Measurements from ENCODE around the gene N4BP2L2. TPM values are rescaled to one million over a fixed set of nuclear protein-coding genes. Genes with fewer than 3 reads are reported as not detected.
"Not testable (repeated sequence)": the region's sequence is repeated elsewhere in the genome, so short reads cannot be mapped to it uniquely, and the experiment has no call there.

N4BP2L2 gene
- polyA plus RNA-seq (2012; ENCODE audit: insufficient read depth, insufficient read length) = 83.0 TPM

DNA sequence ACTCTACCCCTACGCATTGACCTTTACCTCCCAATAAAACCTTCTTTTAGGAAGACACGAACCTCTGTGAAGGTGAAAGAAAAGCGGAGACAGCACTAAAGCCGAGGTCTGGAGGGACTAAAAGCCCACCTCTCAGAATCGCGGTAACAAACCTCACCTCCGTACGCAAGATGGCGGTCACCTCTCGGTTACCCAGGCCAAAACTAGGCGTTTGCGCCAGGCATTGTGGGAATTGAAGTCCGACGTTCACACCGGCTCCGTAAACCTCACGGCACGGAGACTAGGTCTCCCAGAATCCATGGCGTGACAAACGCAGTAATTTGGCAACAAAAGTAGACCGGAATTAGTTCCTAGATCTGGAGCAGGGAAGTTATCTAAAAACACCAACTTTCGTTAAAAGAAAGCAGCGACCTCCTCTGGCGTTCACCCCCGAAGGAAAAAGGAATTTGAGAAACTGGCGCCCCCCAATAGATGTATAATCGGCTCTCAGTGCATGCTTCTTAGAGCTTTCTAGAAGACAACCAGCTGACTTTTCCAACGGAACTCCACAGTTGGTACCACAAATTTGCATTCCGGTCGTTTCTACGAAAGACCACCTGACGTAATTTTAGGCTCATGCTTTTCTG, at the start of gene N4BP2L2:
Gene N4BP2L2 (minus strand): TSS at position 175 of the 626 bp plus-strand sequence. CDS start 1,768 bp downstream, outside the sequence.
- peak within 1 kb of the TSS; percentile 98 for H3K4me3 ChIP-seq (ENCODE audit: low read length)
- DNase-seq (ENCODE audit: low read depth, low spot score) = peak; percentile 96

GRCh38 chr13:32587811-32588170, 49.2 kb upstream of the N4BP2L2 start:
- no peak for DNase-seq (ENCODE audit: low read depth, low spot score)
- peak overlapping the region; percentile 93 for H3K4me3 ChIP-seq (ENCODE audit: low read length)

DNA sequence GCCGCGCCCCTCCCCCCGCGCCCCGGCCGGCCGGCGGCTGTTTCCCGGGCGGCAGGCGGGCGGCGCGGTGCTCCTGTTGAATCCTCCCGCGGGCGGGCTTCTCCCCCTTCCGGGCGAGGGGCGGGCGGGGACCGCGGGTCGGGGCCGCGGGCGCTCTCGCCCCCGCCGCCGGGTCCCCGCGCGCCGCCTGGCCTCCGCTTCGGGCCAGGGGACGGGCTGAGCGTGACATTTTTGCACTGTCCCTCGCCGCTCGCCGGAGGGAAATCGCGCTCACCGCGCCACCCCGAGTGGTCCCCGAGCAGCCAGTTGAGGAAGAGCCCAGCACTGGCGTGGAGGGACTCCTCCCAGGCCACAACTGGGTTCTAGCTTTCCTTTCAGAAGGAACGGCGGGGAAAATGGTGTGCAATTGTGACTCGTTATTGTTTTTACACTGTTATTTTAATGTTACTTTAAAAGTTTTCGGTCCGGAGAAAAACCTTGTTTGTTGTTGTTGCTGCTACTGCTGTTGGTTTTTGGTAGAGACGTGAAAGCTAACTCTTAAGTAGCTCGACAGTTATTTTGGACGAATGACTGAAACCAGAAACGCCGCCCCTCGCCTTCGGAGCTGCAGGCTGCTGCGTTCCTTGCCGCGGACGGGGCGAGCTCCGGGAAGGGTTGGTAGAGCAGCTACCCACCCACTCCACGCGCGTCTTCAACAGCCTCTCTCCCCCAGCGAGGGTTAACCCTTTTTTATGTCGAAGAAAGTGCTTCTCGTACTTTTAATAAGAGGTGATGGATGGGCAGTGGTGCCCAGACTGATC, 48.6 kb upstream of the N4BP2L2 start:
- peak; percentile 20 for DNase-seq (ENCODE audit: low read depth, low spot score)
- peak overlapping the region; percentile 93 for H3K4me3 ChIP-seq (ENCODE audit: low read length)

DNA sequence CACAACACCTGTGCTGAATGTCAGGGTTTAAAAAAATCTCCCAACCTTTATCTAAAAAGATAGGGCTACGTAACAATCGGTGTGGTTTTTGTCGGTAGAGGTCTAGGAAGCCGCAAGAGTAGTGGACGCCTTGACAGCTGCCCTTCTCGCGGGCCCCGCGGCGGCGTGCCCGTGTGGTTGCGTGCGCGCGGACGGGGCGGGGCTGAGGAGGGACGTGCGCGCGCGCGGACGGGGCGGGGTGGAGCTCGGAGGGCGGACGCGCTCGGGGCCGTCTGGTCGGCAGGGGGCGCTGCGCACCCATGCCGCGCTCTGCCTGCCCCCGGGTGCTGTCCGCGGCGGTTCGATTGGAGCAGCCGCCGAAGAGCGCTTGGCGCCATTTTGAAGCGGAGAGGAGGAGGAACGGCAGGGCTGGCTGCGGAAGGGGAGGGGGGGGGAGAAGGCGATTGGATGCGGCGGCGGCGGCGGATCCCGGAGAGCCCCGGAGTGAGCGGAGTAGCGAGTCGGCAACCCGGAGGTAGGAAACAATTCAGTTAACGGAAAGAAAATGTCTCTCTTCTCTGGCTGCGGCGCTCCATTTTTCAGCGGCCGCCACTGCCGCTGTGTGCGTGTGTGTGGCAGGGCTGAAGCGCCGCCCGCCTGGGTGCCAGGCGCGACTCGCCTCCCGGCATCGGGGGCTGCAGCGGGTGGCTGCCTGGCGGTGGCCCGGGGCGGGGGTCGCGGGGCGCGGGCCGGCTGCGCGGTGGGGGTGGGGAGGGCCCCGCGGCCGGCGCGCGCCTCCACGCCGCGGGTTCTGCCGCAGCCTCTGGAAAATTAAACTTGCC, 47.7 kb upstream of the N4BP2L2 start, which contains the start of gene PDS5B:
Gene PDS5B (plus strand): TSS at position 373 of the 821 bp plus-strand sequence. CDS start 62,321 bp downstream, outside the sequence.
- peak; percentile 88 for DNase-seq (ENCODE audit: low read depth, low spot score)
- H3K4me3 ChIP-seq (ENCODE audit: low read length) = peak within 1 kb of the TSS; percentile 93

DNA sequence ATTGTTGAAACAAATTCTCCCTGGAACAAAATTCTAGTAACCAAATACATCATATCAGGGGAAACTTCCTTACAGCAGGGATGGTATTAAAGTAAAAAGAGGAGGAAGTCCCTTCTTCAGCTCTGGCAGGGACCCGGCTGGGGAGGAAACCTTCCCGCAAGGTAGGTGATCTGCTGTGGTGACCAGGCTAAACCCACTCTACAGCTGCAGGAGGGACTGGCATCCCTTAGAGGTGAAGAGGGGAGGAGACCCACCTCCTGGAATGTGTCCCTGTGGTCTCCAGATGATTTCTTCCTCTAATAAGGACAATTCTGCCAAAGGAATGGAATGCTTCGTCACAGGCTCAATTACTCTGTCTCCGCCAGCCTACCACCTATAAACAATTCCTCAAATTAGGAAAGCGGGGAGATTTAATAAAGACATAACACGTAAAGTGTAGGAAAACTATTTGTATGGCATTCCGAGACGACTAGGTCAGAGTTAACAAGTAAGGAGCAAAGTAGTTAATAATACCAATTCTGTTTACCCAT, 47.0 kb upstream of the N4BP2L2 start:
- H3K4me3 ChIP-seq (ENCODE audit: low read length) = peak overlapping the region; percentile 66
- no peak for DNase-seq (ENCODE audit: low read depth, low spot score)

- DNase-seq (ENCODE audit: low read depth, low spot score) = no peak
- H3K4me3 ChIP-seq (ENCODE audit: low read length) = no peak overlapping the region
These were observed 44.4 kb upstream of the N4BP2L2 start for GRCh38 chr13:32582991-32583390.

GRCh38 chr13:32582281-32582680, 43.7 kb upstream of the N4BP2L2 start:
- no peak for DNase-seq (ENCODE audit: low read depth, low spot score)
- no peak overlapping the region for H3K4me3 ChIP-seq (ENCODE audit: low read length)

GRCh38 chr13:32581177-32581786, 42.7 kb upstream of the N4BP2L2 start:
- no peak overlapping the region for H3K4me3 ChIP-seq (ENCODE audit: low read length)
- DNase-seq (ENCODE audit: low read depth, low spot score) = peak; percentile 24

GRCh38 chr13:32577032-32577431, 38.4 kb upstream of the N4BP2L2 start:
- DNase-seq (ENCODE audit: low read depth, low spot score) = no peak
- H3K4me3 ChIP-seq (ENCODE audit: low read length) = no peak overlapping the region

DNA sequence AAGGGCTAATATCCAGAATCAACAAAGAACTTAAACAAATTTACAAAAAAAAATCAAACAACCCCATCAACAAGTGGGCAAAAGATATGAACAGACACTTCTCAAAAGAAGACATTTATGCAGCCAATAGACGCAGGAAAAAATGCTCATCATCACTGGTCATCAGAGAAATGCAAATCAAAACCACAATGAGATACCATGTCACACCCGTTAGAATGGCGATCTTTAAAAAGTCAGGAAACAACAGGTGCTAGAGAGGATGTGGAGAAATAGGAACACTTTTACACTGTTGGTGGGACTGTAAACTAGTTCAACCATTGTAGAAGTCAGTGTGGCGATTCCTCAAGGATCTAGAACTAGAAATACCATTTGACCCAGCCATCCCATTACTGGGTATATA, 37.1 kb upstream of the N4BP2L2 start:
- DNase-seq (ENCODE audit: low read depth, low spot score); H3K4me3 ChIP-seq (ENCODE audit: low read length): not testable (repeated sequence)

GRCh38 chr13:32560842-32561241, 22.2 kb upstream of the N4BP2L2 start:
- not testable (repeated sequence) for H3K4me3 ChIP-seq (ENCODE audit: low read length); DNase-seq (ENCODE audit: low read depth, low spot score)

DNA sequence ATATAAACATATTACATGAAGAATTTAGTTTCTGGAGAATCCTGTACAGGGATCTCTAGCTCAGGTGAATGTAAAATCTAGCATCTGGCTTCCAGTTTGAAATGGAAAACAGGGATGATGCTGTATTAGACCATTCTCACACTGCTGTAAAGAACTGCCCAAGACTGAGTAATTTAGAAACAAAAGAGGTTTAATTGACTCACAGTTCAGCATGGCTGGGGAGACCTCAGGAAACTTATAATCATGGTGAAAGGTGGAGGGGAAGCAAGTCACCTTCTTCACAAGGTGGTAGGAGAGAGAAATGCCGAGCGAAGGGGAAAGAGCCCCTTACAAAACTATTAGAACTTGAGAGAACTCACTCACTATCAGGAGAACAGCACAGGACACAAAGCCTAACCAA, 17.0 kb upstream of the N4BP2L2 start:
- DNase-seq (ENCODE audit: low read depth, low spot score) = no peak
- H3K4me3 ChIP-seq (ENCODE audit: low read length) = no peak overlapping the region

- no peak overlapping the region for H3K4me3 ChIP-seq (ENCODE audit: low read length)
- DNase-seq (ENCODE audit: low read depth, low spot score) = no peak
These were observed 15.1 kb upstream of the N4BP2L2 start for GRCh38 chr13:32553720-32554119.

DNA sequence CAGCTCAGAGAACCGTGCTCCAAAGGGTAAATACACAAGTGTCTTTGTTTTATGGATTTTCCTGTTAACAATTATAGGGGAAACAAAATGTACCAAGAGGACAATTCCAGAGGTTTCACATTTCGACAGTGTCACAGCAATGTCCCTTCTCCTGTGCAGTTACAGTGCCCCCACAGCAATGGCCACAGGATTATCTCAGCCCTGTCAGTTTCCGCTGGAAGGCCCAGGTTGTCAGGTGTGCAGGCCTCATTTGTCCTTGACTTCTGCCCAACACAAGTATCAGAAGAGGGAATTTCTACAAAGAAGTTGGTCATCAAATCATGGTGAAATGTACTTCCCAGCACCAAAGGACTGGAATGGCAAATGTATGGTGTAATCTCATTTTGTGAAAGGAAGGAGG, 11.2 kb upstream of the N4BP2L2 start:
- no peak for DNase-seq (ENCODE audit: low read depth, low spot score)
- H3K4me3 ChIP-seq (ENCODE audit: low read length) = no peak overlapping the region

GRCh38 chr13:32548837-32549236, 10.2 kb upstream of the N4BP2L2 start:
- no peak for DNase-seq (ENCODE audit: low read depth, low spot score)
- no peak overlapping the region for H3K4me3 ChIP-seq (ENCODE audit: low read length)

DNA sequence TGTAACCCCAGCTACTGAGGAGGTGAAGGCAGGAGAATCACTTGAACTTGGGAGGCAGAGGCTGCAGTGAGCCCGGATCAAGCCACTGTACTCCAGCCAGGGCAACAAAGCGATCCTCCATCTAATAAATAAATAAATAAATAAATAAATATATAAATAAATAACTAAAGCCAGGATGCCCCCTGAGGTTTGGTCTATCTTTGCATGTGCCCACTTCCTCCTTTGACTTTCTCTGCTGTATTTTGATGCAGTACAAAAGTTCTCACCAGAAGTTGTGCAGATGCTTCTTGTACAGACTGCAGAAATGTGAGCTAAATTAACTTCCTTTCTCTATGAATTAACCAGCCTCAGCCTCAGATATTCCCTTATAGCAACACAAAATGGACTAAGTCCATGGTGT, 6.5 kb upstream of the N4BP2L2 start:
- H3K4me3 ChIP-seq (ENCODE audit: low read length) = no peak overlapping the region
- no peak for DNase-seq (ENCODE audit: low read depth, low spot score)

DNA sequence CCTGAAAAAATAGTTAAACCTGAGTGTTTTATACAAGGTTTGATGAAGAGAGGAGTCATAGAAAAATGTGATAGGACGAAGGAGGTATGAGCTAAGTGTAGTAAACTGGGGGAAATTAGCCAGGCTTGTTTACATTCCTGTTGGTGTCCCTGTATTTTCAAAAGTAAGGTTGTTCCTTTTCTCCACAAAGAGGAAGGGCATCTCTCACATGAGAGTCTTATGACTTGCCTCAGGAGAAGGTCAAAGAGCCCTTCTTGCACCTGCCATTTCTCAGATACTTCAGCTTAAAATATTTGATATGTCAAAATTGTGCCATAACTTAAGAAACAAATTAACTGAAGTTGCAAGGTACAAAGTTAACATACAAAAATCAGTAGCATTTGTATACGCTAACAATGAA, 3.6 kb upstream of the N4BP2L2 start:
- no peak for DNase-seq (ENCODE audit: low read depth, low spot score)
- H3K4me3 ChIP-seq (ENCODE audit: low read length) = no peak overlapping the region

DNA sequence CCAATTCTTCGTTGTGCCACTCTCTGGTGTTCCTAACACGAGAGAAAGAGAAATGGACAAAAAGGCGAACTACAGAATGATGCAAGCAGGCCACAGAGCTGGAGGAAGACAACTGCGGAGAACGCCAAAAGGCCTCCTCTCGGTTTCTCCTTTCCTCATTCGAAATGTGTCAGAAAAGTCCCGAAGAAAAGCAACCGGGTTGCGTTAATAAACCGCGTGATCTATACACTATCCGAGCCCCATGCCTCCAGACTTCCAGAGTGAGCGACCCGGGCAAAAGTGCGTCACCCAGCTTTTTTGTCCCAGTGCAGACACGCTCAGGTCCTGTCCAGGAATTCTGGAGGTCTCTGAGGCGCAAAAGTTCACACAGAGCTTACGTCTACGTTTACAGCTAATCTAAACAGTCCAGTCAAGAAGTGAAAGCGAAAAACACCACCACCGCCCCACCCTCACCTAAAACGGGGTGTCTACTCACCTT, 413 bp downstream of the N4BP2L2 start:
- peak overlapping the region; percentile 98 for H3K4me3 ChIP-seq (ENCODE audit: low read length)
- no peak for DNase-seq (ENCODE audit: low read depth, low spot score)

DNA sequence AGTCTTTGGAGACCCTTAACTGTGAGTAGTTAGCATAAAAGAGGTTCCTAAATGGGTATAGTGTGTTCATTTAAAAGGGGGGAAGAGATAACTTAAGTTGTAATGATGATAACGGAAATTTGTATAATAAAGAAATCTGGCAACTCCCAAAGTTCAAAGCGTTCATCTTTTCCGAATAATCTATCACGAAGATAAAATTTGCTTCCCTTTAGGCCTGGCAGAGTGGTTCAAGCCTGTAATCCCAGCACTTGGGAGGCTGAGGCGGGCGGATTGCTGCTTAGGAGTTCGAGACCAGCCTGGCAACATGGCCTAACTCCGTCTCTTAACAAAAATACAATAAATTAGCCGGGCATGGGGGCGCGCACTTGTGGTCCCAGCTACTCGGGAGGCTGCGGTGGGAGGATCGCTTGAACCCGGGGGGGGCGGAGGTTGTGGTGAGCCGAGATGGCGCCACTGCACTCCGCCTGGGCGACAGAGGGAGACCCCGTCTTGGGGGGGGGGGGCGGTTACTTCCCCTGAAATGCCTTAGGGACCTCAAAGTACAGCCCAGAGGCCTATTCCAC, 934 bp downstream of the N4BP2L2 start:
- peak; percentile 19 for DNase-seq (ENCODE audit: low read depth, low spot score)

More for the DNA sequence above, 934 bp downstream of the N4BP2L2 start:
- H3K4me3 ChIP-seq (ENCODE audit: low read length) = peak overlapping the region; percentile 98

All from Jurkat, Clone E6-1 (cell line).